Measurements from ENCODE around the gene PRRC2C. TPM values are rescaled to one million over a fixed set of nuclear protein-coding genes. Genes with fewer than 3 reads are reported as not detected.
"Not testable (repeated sequence)": the region's sequence is repeated elsewhere in the genome, so short reads cannot be mapped to it uniquely, and the experiment has no call there.

The PRRC2C gene
- total RNA-seq = 100 to 1,000 TPM; 198 to 210 TPM
- polyA plus RNA-seq (2013, experiment 1 of 2) = 106 TPM
- 111 TPM for polyA plus RNA-seq (2013, experiment 2 of 2)
- long read RNA-seq, experiment 1, partial matches to known transcripts = 29 of 35 reads
- long read RNA-seq, experiment 1, other reads (novel, unspliced or antisense) = 6 of 35 reads
- long read RNA-seq, experiment 2, full-length matches to known transcripts = 1 of 61 reads
- long read RNA-seq, experiment 2, partial matches to known transcripts = 46 of 61 reads
- long read RNA-seq, experiment 2, other reads (novel, unspliced or antisense) = 14 of 61 reads
- long read RNA-seq, experiment 3, transcript PRRC2C-208 (12 exons, 1,931 nt) = major isoform, 13 of 154 reads
- long read RNA-seq, experiment 3, partial matches to known transcripts = 133 of 154 reads
- long read RNA-seq, experiment 3, other reads (novel, unspliced or antisense) = 7 of 154 reads
- long read RNA-seq, experiment 4, transcript PRRC2C-208 (12 exons, 1,931 nt) = major isoform, 12 of 179 reads
- long read RNA-seq, experiment 4, partial matches to known transcripts = 153 of 179 reads
- long read RNA-seq, experiment 4, other reads (novel, unspliced or antisense) = 11 of 179 reads

- TF ChIP-seq, protein P1, sequence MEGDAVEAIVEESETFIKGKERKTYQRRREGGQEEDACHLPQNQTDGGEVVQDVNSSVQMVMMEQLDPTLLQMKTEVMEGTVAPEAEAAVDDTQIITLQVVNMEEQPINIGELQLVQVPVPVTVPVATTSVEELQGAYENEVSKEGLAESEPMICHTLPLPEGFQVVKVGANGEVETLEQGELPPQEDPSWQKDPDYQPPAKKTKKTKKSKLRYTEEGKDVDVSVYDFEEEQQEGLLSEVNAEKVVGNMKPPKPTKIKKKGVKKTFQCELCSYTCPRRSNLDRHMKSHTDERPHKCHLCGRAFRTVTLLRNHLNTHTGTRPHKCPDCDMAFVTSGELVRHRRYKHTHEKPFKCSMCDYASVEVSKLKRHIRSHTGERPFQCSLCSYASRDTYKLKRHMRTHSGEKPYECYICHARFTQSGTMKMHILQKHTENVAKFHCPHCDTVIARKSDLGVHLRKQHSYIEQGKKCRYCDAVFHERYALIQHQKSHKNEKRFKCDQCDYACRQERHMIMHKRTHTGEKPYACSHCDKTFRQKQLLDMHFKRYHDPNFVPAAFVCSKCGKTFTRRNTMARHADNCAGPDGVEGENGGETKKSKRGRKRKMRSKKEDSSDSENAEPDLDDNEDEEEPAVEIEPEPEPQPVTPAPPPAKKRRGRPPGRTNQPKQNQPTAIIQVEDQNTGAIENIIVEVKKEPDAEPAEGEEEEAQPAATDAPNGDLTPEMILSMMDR (conservative IDR thresholded peaks at IDR 0.05) = peak; percentile 76
- Mint-ChIP-seq H3K9me3 (no peaks in the 10 kb centered on the region), H3K27me3 (ENCODE audit: insufficient read depth) (no peaks in the 10 kb centered on the region), H3K4me1 (peaks cover 18% of the 10 kb centered on the region), H3K36me3 (ENCODE audit: low read depth) (peaks cover 8% of the 10 kb centered on the region), H3K4me3 (peak within 1 kb of the TSS; percentile 97), H3K27ac (peak within 1 kb of the TSS; percentile 99)
- peaks cover 17% of the 10 kb centered on the region for H3K36me3 ChIP-seq (ENCODE audit: control insufficient read depth, insufficient read depth, low read length)
- no peaks in the 10 kb centered on the region for H3K4me1 ChIP-seq (ENCODE audit: control insufficient read depth, insufficient read depth, low read length)
- WGBS, 2 experiments (ENCODE audit: insufficient coverage in 1 of 2, insufficient read length in 1 of 2) = 0% methylated on average over 25 to 50 of the region's 50 CpGs
- H3K4me3 ChIP-seq (ENCODE audit: low read length) = peak within 1 kb of the TSS; percentile 91
- H3K9me3 ChIP-seq (ENCODE audit: control insufficient read depth, low read length) = no peaks in the 10 kb centered on the region
- DNase-seq = peak; percentile 97
- peak within 1 kb of the TSS; percentile 96 for H3K27ac ChIP-seq (ENCODE audit: low read depth, low read length)
- H3K27me3 ChIP-seq (ENCODE audit: control insufficient read depth, insufficient read depth, low read length, poor library complexity, severe bottlenecking) = no peaks in the 10 kb centered on the region
- peak within 1 kb of the TSS; percentile 98 for H3K9ac ChIP-seq (ENCODE audit: extremely low read depth, low read length, poor library complexity, severe bottlenecking)
These were observed at the start of gene PRRC2C for GRCh38 chr1:171485375-171486047. PRRC2C (plus strand) TSS chr1:171485530; CDS start chr1:171512089, 26,559 bp downstream.

GRCh38 chr1:171438441-171438840, 46.9 kb upstream of the PRRC2C start:
- DNase-seq = no peak
- Histone ChIP-seq H3K9me3 (ENCODE audit: control insufficient read depth, low read length) (no peaks in the 10 kb centered on the region), H3K36me3 (ENCODE audit: control insufficient read depth, insufficient read depth, low read length) (no peaks in the 10 kb centered on the region), H3K4me1 (ENCODE audit: control insufficient read depth, insufficient read depth, low read length) (no peaks in the 10 kb centered on the region), H3K27ac (ENCODE audit: low read depth, low read length) (no peak overlapping the region), H3K27me3 (ENCODE audit: control insufficient read depth, insufficient read depth, low read length, poor library complexity, severe bottlenecking) (no peaks in the 10 kb centered on the region), H3K4me3 (ENCODE audit: low read length) (no peak overlapping the region), H3K9ac (ENCODE audit: extremely low read depth, low read length, poor library complexity, severe bottlenecking) (no peak overlapping the region)
- H3K9me3 Mint-ChIP-seq = no peaks in the 10 kb centered on the region
- no peak overlapping the region for H3K27ac Mint-ChIP-seq
- no peaks in the 10 kb centered on the region for H3K36me3 Mint-ChIP-seq (ENCODE audit: low read depth)
- TF ChIP-seq, protein P1 (conservative IDR thresholded peaks at IDR 0.05) = no peak
- H3K4me3 Mint-ChIP-seq = no peak overlapping the region
- no peaks in the 10 kb centered on the region for H3K27me3 Mint-ChIP-seq (ENCODE audit: insufficient read depth)
- H3K4me1 Mint-ChIP-seq = peaks cover 3% of the 10 kb centered on the region
- WGBS, 2 experiments (ENCODE audit: insufficient coverage in 1 of 2, insufficient read length in 1 of 2) = 81 to 90% methylated on average over 2 of the region's 2 CpGs

- not testable (repeated sequence) for H3K27me3 ChIP-seq (ENCODE audit: control insufficient read depth, insufficient read depth, low read length, poor library complexity, severe bottlenecking); H3K27ac Mint-ChIP-seq; H3K9ac ChIP-seq (ENCODE audit: extremely low read depth, low read length, poor library complexity, severe bottlenecking); H3K4me3 Mint-ChIP-seq; H3K4me3 ChIP-seq (ENCODE audit: low read length); DNase-seq; H3K36me3 ChIP-seq (ENCODE audit: control insufficient read depth, insufficient read depth, low read length); H3K4me1 ChIP-seq (ENCODE audit: control insufficient read depth, insufficient read depth, low read length); H3K27me3 Mint-ChIP-seq (ENCODE audit: insufficient read depth); H3K36me3 Mint-ChIP-seq (ENCODE audit: low read depth); H3K9me3 ChIP-seq (ENCODE audit: control insufficient read depth, low read length); H3K4me1 Mint-ChIP-seq; H3K9me3 Mint-ChIP-seq; H3K27ac ChIP-seq (ENCODE audit: low read depth, low read length)
- 94% methylated on average over 3 of the region's 3 CpGs; no CpG with 5 or more reads in 1 of the 2 experiments for WGBS, 2 experiments (ENCODE audit: insufficient coverage in 1 of 2, insufficient read length in 1 of 2)
These were observed 45.1 kb upstream of the PRRC2C start for GRCh38 chr1:171440201-171440600.

DNA sequence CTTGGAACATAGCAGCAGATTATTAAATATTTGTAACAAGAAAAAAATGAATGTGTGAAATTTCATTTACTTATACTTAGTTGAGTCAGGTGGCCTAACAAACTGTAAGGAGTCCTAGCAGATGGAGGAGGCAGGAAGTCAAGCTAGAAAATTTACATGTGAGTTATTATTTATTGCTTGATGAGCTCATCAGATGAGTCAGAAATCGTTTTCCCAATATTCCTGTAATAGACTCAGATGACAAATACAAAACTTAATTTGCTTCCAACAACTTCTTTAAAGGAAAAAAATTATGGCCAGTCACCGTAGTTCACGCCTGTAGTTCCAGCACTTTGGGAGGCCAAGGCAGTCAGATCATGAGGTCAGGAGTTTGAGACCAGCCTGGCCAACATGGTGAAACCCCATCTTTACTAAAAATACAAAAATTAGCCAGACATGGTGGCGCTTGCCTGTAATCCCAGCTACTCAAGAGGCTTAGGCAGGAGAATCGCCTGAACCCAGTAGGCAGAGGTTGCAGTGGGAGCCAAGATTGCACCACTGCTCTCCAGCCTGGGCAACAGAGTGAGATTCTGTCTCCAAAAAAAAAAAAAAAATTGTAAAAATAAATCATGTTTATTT, 43.9 kb upstream of the PRRC2C start:
- not testable (repeated sequence) for H3K27ac Mint-ChIP-seq; H3K36me3 ChIP-seq (ENCODE audit: control insufficient read depth, insufficient read depth, low read length); H3K4me1 ChIP-seq (ENCODE audit: control insufficient read depth, insufficient read depth, low read length); H3K9me3 Mint-ChIP-seq; DNase-seq; H3K4me3 ChIP-seq (ENCODE audit: low read length); H3K27me3 ChIP-seq (ENCODE audit: control insufficient read depth, insufficient read depth, low read length, poor library complexity, severe bottlenecking); H3K4me3 Mint-ChIP-seq; H3K4me1 Mint-ChIP-seq; H3K27me3 Mint-ChIP-seq (ENCODE audit: insufficient read depth); H3K9me3 ChIP-seq (ENCODE audit: control insufficient read depth, low read length); H3K9ac ChIP-seq (ENCODE audit: extremely low read depth, low read length, poor library complexity, severe bottlenecking); H3K36me3 Mint-ChIP-seq (ENCODE audit: low read depth); H3K27ac ChIP-seq (ENCODE audit: low read depth, low read length)
- WGBS, 2 experiments (ENCODE audit: insufficient coverage in 1 of 2, insufficient read length in 1 of 2) = 85 to 89% methylated on average over 3 to 5 of the region's 5 CpGs

Data from endodermal cell (in vitro differentiated cells).